Measurements from ENCODE around the gene LPCAT2. TPM values are rescaled to one million over a fixed set of nuclear protein-coding genes. Genes with fewer than 3 reads are reported as not detected.

Gene LPCAT2
- total RNA-seq, 1 experiment from 2014 or later, result 62.1 TPM

DNA sequence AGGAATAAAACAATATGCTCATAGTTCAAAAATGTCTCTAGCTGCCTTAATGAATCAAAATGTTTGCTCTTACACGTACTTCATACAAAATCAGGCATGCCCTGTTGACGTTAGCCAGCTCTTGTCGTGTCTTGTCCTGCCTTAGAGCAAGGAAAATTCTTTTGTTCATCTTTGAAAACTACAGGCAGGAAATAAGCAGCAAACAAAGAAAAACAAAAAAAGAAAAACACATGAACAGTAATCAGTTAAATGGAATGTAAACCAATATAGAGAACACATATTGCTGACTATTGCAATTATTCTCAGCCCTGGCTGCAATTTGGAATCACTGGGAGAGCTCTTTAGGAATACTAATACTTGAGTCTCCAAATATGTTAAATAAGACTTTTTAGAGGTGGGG lies 59.3 kb downstream of the LPCAT2 start:
- in situ Hi-C loops (cut with HindIII; ENCODE audit: low pct_unique_long_range_greater_than_20kb, low sequenced_read_pairs) (no loop called here), intact Hi-C loops (cut with micrococcal nuclease; ENCODE audit: unreplicated experiment) (no loop called here)
- ATAC-seq, result no peak
- H3K36me3 ChIP-seq (ENCODE audit: control insufficient read depth, insufficient read depth, low read length), result no peaks in the 10 kb centered on the region
- no peaks in the 10 kb centered on the region for H3K27me3 ChIP-seq (ENCODE audit: control insufficient read depth, insufficient read depth, low read length)
- no peak overlapping the region for H3K27ac ChIP-seq (ENCODE audit: low read length)
- POLR2A ChIA-PET, result no interaction called here
- H3K9me3 ChIP-seq (ENCODE audit: control insufficient read depth, insufficient read depth, low read depth, low read length), result no peaks in the 10 kb centered on the region
- no peaks in the 10 kb centered on the region for H3K4me1 ChIP-seq (ENCODE audit: control insufficient read depth, insufficient read depth, low read length)
- BruUV-seq (replicated peaks), result no TSS peak
- DNase-seq (ENCODE audit: low read depth, low spot score), result no peak
- CTCF ChIA-PET, result interaction anchor here (0.7 kb wide), 1 partner anchor 135 kb away, joined by 3 read pairs; no protein-coding TSS in a partner anchor
- H3K4me3 ChIP-seq (ENCODE audit: low read depth in 2 of 2, low read length in 2 of 2), result no peak overlapping the region
- TF ChIP-seq TCF7L2 (IDR thresholded peaks at IDR 0.05; ENCODE audit: low read depth, low read length) (no peak), SIN3A (IDR thresholded peaks at IDR 0.05; ENCODE audit: borderline replicate concordance, insufficient read depth, low read depth, low read length) (no peak), POLR2AphosphoS5 (IDR thresholded peaks at IDR 0.05; ENCODE audit: low read depth, low read length) (no peak)
- TF ChIP-seq, protein P1, sequence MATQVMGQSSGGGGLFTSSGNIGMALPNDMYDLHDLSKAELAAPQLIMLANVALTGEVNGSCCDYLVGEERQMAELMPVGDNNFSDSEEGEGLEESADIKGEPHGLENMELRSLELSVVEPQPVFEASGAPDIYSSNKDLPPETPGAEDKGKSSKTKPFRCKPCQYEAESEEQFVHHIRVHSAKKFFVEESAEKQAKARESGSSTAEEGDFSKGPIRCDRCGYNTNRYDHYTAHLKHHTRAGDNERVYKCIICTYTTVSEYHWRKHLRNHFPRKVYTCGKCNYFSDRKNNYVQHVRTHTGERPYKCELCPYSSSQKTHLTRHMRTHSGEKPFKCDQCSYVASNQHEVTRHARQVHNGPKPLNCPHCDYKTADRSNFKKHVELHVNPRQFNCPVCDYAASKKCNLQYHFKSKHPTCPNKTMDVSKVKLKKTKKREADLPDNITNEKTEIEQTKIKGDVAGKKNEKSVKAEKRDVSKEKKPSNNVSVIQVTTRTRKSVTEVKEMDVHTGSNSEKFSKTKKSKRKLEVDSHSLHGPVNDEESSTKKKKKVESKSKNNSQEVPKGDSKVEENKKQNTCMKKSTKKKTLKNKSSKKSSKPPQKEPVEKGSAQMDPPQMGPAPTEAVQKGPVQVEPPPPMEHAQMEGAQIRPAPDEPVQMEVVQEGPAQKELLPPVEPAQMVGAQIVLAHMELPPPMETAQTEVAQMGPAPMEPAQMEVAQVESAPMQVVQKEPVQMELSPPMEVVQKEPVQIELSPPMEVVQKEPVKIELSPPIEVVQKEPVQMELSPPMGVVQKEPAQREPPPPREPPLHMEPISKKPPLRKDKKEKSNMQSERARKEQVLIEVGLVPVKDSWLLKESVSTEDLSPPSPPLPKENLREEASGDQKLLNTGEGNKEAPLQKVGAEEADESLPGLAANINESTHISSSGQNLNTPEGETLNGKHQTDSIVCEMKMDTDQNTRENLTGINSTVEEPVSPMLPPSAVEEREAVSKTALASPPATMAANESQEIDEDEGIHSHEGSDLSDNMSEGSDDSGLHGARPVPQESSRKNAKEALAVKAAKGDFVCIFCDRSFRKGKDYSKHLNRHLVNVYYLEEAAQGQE (IDR thresholded peaks at IDR 0.05; ENCODE audit: insufficient read depth in 1 of 2, low read depth in 2 of 2, low read length in 1 of 2), result no peak
- TF ChIP-seq, protein P2, sequence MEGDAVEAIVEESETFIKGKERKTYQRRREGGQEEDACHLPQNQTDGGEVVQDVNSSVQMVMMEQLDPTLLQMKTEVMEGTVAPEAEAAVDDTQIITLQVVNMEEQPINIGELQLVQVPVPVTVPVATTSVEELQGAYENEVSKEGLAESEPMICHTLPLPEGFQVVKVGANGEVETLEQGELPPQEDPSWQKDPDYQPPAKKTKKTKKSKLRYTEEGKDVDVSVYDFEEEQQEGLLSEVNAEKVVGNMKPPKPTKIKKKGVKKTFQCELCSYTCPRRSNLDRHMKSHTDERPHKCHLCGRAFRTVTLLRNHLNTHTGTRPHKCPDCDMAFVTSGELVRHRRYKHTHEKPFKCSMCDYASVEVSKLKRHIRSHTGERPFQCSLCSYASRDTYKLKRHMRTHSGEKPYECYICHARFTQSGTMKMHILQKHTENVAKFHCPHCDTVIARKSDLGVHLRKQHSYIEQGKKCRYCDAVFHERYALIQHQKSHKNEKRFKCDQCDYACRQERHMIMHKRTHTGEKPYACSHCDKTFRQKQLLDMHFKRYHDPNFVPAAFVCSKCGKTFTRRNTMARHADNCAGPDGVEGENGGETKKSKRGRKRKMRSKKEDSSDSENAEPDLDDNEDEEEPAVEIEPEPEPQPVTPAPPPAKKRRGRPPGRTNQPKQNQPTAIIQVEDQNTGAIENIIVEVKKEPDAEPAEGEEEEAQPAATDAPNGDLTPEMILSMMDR (IDR thresholded peaks at IDR 0.05), result no peak

DNA sequence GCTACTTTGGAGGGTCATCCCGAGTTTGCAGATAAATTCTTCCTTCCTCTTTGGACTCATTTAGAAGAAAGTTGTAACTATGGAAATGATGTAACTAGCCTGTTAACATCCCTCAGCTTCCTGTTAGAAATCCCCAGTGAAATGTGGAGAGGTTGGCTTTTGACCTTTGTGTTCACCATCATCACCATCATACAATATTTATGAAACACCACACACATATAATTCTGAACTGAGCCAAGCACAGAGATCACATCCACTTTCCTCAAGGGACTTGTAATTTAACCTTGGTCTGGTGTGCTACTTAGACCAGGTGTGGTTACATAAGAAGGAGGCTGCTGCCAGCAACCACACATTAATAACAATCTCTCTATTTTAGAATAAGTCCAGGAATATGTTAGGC lies 60.2 kb downstream of the LPCAT2 start:
- intact Hi-C loops (cut with micrococcal nuclease; ENCODE audit: unreplicated experiment) (no loop called here), in situ Hi-C loops (cut with HindIII; ENCODE audit: low pct_unique_long_range_greater_than_20kb, low sequenced_read_pairs) (no loop called here)
- H3K27ac ChIP-seq (ENCODE audit: low read length), result no peak overlapping the region
- BruUV-seq (replicated peaks), result no TSS peak
- no peak overlapping the region for H3K4me3 ChIP-seq (ENCODE audit: low read depth in 2 of 2, low read length in 2 of 2)
- H3K4me1 ChIP-seq (ENCODE audit: control insufficient read depth, insufficient read depth, low read length), result no peaks in the 10 kb centered on the region
- ATAC-seq (no peak), DNase-seq (ENCODE audit: low read depth, low spot score) (no peak)
- TF ChIP-seq TCF7L2 (IDR thresholded peaks at IDR 0.05; ENCODE audit: low read depth, low read length), result no peak
- no peak for TF ChIP-seq SIN3A (IDR thresholded peaks at IDR 0.05; ENCODE audit: borderline replicate concordance, insufficient read depth, low read depth, low read length)
- TF ChIP-seq, protein P2 (IDR thresholded peaks at IDR 0.05), result no peak
- TF ChIP-seq, protein P1 (IDR thresholded peaks at IDR 0.05; ENCODE audit: insufficient read depth in 1 of 2, low read depth in 2 of 2, low read length in 1 of 2), result no peak
- TF ChIP-seq POLR2AphosphoS5 (IDR thresholded peaks at IDR 0.05; ENCODE audit: low read depth, low read length), result no peak
- no peaks in the 10 kb centered on the region for H3K27me3 ChIP-seq (ENCODE audit: control insufficient read depth, insufficient read depth, low read length)
- H3K36me3 ChIP-seq (ENCODE audit: control insufficient read depth, insufficient read depth, low read length), result no peaks in the 10 kb centered on the region
- POLR2A ChIA-PET, result no interaction called here
- H3K9me3 ChIP-seq (ENCODE audit: control insufficient read depth, insufficient read depth, low read depth, low read length), result no peaks in the 10 kb centered on the region
- CTCF ChIA-PET, result no interaction called here

Measured in Panc1 (cell line).